KOPT-K1 (cell line): Measurements from ENCODE around the gene EFCAB13.
"Not testable (repeated sequence)": the region's sequence is repeated elsewhere in the genome, so short reads cannot be mapped to it uniquely, and the experiment has no call there.

Source experiments
- H3K27ac ChIP-seq: fragments of 200-600 bp; sonication (generic); 2 replicates; pipeline ENCODE4 v1.5.1; 2016; ENCODE audit warnings: antibody characterized with exemption, mild to moderate bottlenecking, low read depth, low read length; ENCODE audit not compliant: poor library complexity, severe bottlenecking
- H3K36me3 ChIP-seq: fragments of 200-600 bp; sonication (generic); 2 replicates; pipeline ENCODE4 v1.5.1; 2017; ENCODE audit warnings: antibody characterized with exemption, mild to moderate bottlenecking, low read length, moderate library complexity; ENCODE audit not compliant: insufficient read depth
- H3K9me3 ChIP-seq: fragments of 200-600 bp; sonication (generic); 2 replicates; pipeline ENCODE4 v1.5.1; 2017; ENCODE audit warnings: antibody characterized with exemption, low read length, mild to moderate bottlenecking; ENCODE audit not compliant: insufficient read depth, poor library complexity, severe bottlenecking

The EFCAB13 gene

GRCh38 chr17:47338026-47338425 lies 14.3 kb downstream of the EFCAB13 start:
- Histone ChIP-seq H3K36me3 (no peaks in the 10 kb centered on the region), H3K9me3 (no peaks in the 10 kb centered on the region), H3K27ac (no peak overlapping the region)

- Histone ChIP-seq H3K36me3 (no peaks in the 10 kb centered on the region), H3K9me3 (no peaks in the 10 kb centered on the region), H3K27ac (no peak overlapping the region)
Measured at GRCh38 chr17:47352848-47353247, 29.1 kb downstream of the EFCAB13 start.

GRCh38 chr17:47358652-47359051 lies 34.9 kb downstream of the EFCAB13 start:
- Histone ChIP-seq H3K36me3 (no peaks in the 10 kb centered on the region), H3K27ac (no peak overlapping the region), H3K9me3 (no peaks in the 10 kb centered on the region)

GRCh38 chr17:47363171-47363570 lies 39.4 kb downstream of the EFCAB13 start:
- Histone ChIP-seq H3K9me3 (no peaks in the 10 kb centered on the region), H3K36me3 (no peaks in the 10 kb centered on the region), H3K27ac (no peak overlapping the region)

DNA sequence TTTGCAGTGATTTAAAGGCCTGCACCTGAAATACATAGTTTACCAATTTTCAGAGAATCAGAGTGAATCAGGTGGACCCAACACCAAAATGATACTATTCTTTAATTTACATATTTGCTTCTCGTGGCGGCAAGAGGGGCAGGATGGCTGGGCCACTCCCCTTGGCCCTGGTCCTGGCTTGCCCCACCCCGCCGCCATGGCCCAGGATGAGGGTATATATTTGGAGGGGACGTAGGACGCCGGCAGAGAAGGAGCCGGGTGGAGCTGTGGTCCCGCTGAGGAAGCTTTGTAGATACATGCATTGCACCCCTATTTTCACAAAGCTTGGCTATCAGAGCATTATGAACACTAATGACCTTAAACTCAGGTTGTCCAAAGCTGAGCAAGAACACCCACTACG lies 43.5 kb downstream of the EFCAB13 start:
- Histone ChIP-seq H3K9me3 (no peaks in the 10 kb centered on the region), H3K36me3 (no peaks in the 10 kb centered on the region), H3K27ac (no peak overlapping the region)

DNA sequence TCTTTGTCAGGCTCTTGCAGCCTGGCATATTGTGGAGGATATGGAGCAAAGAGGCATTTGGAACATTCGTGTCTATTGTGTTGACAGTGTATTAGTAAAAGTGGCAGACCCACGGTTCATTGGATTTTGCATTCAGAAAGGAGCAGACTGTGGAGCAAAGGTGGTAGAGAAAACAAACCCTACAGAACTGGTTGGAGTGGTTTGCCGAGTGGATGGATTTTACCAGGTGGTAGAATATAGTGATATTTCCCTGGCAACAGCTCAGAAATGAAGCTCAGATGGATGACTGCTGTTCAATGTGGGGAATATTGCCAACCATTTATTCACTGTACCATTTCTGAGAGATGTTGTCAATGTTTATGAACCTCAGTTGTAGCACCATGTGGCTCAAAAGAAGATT lies 44.5 kb downstream of the EFCAB13 start:
- H3K27ac ChIP-seq = no peak overlapping the region
- no peaks in the 10 kb centered on the region for H3K36me3 ChIP-seq
- H3K9me3 ChIP-seq = peaks cover 8% of the 10 kb centered on the region

DNA sequence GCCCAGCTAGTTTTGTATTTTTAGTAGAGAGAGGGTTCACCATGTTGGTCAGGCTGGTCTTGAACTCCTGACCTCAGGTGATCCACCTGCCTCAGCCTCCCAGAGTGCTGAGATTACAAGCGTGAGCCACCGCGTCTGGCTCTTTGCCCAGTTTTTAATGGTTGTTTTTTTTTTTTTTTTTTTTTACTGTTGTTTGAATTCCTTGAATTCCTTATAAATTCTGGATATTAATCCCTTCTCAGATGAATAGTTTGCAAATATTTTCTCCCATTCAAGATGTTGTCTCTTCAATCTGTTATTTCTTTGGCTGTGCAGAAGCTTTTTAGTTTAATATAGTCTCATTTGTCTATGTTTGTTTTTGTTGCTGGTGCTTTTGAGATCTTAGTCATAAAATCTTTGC lies 47.1 kb downstream of the EFCAB13 start:
- H3K36me3 ChIP-seq, H3K27ac ChIP-seq: not testable (repeated sequence)
- peaks cover 11% of the 10 kb centered on the region for H3K9me3 ChIP-seq

- Histone ChIP-seq H3K9me3 (peaks cover 11% of the 10 kb centered on the region), H3K36me3 (no peaks in the 10 kb centered on the region), H3K27ac (no peak overlapping the region)
Measured at GRCh38 chr17:47373002-47373401, 49.2 kb downstream of the EFCAB13 start.

- no peaks in the 10 kb centered on the region for H3K36me3 ChIP-seq
- H3K9me3 ChIP-seq = peaks cover 11% of the 10 kb centered on the region
- H3K27ac ChIP-seq = no peak overlapping the region
Measured at GRCh38 chr17:47376247-47376646, 52.5 kb downstream of the EFCAB13 start.

DNA sequence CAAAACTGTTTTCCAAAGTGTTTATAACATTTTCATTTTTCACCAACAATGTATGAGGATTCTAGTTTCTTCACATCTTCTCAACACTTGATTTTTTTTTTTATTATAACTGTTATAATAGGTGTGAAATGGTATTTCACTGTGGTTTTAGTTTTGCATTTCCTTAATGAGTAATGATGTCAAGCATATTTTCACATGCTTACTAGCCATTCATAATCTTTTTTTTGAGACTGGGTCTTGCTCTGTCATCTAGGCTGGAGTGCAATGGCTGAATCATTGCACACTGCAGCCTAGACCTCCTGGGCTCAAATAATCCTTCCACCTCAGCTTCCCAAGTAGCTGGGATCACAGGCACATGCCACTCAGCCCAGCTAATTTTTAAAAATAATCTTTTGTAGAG lies 65.1 kb downstream of the EFCAB13 start:
- H3K9me3 ChIP-seq = peaks cover 18% of the 10 kb centered on the region
- no peak overlapping the region for H3K27ac ChIP-seq
- no peaks in the 10 kb centered on the region; the same call in 1 of the 2 replicates for H3K36me3 ChIP-seq

GRCh38 chr17:47397532-47398128 lies 73.9 kb downstream of the EFCAB13 start:
- not testable (repeated sequence) for H3K36me3 ChIP-seq, H3K9me3 ChIP-seq

GRCh38 chr17:47400333-47400732 lies 76.6 kb downstream of the EFCAB13 start:
- H3K9me3 ChIP-seq = no peaks in the 10 kb centered on the region
- H3K27ac ChIP-seq = no peak overlapping the region
- H3K36me3 ChIP-seq = no peaks in the 10 kb centered on the region

More at GRCh38 chr17:47397532-47398128, 73.9 kb downstream of the EFCAB13 start:
- not testable (repeated sequence) for H3K27ac ChIP-seq

DNA sequence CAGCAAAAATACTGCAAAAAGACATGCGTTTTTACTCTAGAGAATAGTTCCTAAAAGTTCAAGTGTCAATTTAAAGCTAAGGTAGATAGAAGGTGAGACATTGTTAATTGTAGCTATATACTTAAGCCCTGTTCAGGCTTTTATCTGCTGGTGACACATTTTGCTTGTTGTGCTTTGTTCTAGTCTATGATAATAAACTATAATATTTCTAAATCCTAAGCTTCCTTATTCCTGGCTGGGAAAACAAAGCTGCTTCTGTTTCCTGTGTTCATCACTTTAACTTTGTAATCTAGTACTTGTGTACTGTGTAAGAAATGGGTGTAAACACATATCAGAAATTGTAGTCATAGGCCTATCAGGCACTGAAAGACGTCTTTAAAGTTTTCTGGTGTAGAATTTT lies 77.3 kb downstream of the EFCAB13 start:
- Histone ChIP-seq H3K36me3 (no peaks in the 10 kb centered on the region), H3K27ac (no peak overlapping the region)

GRCh38 chr17:47404006-47404405 lies 80.3 kb downstream of the EFCAB13 start:
- Histone ChIP-seq H3K36me3 (no peaks in the 10 kb centered on the region), H3K9me3 (no peaks in the 10 kb centered on the region), H3K27ac (no peak overlapping the region)

More for the DNA sequence above, 77.3 kb downstream of the EFCAB13 start:
- no peaks in the 10 kb centered on the region for H3K9me3 ChIP-seq

- no peaks in the 10 kb centered on the region for H3K36me3 ChIP-seq
- H3K9me3 ChIP-seq = no peaks in the 10 kb centered on the region
- H3K27ac ChIP-seq = no peak overlapping the region
Measured at GRCh38 chr17:47404875-47405274, 81.1 kb downstream of the EFCAB13 start.

DNA sequence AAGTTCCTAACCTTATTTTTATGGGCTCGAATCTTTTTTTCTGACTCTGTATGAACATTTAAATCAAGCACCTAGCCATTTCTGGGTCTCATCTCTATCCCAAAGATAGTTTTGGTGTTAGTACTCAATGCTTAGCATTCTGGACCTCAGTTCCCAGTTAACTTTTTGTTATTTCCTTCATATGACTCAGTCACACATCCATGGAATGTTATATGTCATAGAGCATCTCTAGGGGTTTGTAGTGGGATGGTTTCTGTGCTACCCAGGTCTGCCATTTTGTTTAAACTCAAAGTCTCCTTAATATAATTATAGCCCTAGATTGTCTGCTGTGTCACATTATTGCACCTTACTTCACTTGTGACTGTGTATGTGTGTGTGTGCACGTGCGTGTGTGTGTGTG lies 90.1 kb downstream of the EFCAB13 start:
- Histone ChIP-seq H3K9me3 (no peaks in the 10 kb centered on the region), H3K36me3 (no peaks in the 10 kb centered on the region), H3K27ac (no peak overlapping the region)
